ENCODE measurements around the gene CDC14A.
"Not testable (repeated sequence)": the region's sequence is repeated elsewhere in the genome, so short reads cannot be mapped to it uniquely, and the experiment has no call there.

GRCh38 chr1:100376890-100377289, 24.6 kb downstream of the CDC14A start:
- TF ChIP-seq, protein P1, sequence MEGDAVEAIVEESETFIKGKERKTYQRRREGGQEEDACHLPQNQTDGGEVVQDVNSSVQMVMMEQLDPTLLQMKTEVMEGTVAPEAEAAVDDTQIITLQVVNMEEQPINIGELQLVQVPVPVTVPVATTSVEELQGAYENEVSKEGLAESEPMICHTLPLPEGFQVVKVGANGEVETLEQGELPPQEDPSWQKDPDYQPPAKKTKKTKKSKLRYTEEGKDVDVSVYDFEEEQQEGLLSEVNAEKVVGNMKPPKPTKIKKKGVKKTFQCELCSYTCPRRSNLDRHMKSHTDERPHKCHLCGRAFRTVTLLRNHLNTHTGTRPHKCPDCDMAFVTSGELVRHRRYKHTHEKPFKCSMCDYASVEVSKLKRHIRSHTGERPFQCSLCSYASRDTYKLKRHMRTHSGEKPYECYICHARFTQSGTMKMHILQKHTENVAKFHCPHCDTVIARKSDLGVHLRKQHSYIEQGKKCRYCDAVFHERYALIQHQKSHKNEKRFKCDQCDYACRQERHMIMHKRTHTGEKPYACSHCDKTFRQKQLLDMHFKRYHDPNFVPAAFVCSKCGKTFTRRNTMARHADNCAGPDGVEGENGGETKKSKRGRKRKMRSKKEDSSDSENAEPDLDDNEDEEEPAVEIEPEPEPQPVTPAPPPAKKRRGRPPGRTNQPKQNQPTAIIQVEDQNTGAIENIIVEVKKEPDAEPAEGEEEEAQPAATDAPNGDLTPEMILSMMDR (conservative IDR thresholded peaks at IDR 0.05; ENCODE audit: low read depth, low read length) = not testable (repeated sequence)
- not testable (repeated sequence) for TF ChIP-seq EZH2 (IDR thresholded peaks at IDR 0.05; ENCODE audit: low read length, unreplicated experiment)
